DMS153 (cell line): ENCODE measurements around the gene ZNRF3.
"Not testable (repeated sequence)": the region's sequence is repeated elsewhere in the genome, so short reads cannot be mapped to it uniquely, and the experiment has no call there.

Experiments
- DNase-seq: peaks from one replicate; lab custom pipeline; 2025; lab: John Stamatoyannopoulos, UW

ZNRF3 gene

DNA sequence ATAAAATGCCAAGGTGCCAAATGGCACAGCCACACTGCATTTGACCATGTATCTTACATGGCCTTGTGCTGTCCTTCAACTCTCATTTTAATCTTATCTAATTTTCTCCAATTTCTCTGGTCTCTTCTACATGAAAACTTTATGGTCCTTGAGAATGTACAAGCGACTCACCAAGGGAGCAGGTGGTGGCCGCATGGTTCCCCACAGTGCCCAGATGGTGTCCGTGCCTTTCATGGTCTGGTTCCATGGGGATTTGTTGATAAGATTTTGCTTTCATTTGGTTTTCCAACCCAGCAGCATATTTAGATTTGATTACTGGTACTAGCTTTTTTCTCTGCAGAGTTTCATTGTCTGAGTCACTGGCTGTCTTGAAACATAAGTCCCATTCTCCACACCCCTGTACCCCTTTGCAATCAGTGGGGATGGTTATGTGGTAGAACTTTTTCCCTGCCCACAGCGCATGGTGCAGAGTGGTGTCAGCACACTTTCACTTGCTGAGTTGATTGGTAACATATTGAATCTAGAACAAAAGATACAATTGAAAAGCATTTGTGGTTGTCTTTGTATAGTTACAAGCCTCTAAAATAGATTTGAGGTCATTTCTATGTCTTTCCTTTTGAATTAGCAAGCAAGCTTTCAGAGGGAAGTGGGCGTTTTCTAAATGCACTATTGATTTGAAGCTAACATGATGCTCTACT lies 24.1 kb downstream of the ZNRF3 start:
- no peak for DNase-seq

DNA sequence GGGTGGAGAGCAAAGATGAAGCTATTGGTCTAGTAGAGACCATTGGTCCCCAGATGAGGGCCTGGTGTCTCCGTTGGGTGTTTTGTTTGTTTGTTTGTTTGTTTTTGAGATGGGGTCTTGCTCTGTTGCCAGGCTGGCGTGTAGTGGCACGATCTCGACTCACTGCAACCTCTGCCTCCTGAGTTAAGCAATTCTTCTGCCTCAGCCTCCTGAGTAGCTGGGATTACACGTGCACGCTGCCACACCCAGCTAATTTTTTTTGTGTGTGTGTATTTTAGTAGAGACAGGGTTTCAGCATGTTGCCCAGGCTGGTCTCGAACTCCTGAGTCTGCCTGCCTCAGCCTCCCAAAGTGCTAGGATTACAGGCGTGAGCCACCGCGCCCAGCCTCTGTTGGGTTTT lies 25.4 kb downstream of the ZNRF3 start:
- not testable (repeated sequence) for DNase-seq

DNA sequence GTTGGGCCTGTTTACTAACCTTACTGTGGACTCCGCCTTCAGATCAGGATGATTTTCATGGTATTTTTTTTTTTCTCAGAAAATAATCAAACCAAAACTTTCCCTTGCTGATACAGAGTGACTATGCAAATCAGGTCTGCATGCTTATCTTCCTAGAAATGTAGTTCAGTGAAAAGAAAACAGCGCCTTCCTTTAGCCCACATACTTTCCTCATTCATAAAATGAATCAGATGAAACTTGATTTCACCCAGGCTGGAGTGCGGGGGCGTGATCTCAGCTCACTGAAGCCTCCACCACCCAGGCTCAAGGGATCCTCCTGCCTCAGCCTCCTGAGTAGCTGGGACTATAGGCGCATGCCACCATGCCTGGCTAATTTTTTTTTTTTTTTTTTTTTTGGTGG lies 26.0 kb downstream of the ZNRF3 start:
- DNase-seq = no peak

DNA sequence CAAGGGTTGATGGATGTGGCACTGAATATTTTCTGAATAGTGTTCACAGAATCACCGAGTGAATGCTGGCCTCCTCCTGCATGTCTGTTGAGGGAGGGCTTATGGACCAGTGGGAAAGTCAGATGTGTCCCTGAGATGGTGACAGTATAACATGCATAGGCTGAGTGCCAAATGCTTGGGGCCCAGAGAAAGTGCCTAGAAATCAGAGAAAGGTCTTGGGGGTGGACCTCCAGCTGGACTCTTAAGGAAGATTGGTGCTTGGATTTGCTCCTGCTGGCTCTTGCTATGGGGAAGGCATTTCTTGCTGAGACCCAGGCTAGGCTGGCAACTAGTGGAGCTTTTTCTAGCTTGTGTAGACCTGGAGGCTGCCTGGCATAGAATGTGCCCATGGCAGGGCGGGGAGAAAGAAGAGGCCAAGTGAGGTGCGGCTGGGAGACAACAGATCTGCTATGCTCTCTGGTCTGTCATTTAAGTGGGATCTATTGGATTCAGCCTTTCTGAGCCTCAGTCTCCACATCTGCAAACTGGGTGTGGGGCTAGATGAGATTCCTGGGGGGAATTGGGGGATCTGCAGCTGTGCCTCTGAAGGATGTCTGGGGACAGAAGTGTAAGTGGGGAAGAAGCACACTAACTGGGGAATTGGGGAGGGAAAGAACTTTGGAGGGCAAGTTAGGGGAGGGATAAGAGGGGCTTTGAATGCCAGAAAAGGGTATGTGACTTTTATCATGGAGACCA lies 27.4 kb downstream of the ZNRF3 start:
- DNase-seq = no peak

DNA sequence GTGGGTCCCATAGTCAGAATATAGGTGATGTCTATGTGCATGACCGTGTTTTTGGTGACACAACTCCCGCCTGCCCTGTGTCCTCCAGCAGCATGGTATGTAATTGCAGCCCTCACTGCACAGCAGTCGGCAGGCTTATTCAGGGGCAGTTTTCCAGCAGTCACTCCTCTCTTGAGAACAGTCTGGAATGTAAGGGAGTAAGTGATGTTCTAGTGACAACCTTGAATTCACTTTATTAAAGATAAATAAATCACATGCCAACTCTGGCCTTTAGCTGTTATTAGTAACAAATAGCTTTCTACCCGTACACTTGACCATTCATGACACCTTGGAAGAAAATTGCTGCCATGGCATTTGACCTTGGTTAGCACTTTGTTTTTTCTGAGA lies 27.9 kb downstream of the ZNRF3 start:
- no peak for DNase-seq

DNA sequence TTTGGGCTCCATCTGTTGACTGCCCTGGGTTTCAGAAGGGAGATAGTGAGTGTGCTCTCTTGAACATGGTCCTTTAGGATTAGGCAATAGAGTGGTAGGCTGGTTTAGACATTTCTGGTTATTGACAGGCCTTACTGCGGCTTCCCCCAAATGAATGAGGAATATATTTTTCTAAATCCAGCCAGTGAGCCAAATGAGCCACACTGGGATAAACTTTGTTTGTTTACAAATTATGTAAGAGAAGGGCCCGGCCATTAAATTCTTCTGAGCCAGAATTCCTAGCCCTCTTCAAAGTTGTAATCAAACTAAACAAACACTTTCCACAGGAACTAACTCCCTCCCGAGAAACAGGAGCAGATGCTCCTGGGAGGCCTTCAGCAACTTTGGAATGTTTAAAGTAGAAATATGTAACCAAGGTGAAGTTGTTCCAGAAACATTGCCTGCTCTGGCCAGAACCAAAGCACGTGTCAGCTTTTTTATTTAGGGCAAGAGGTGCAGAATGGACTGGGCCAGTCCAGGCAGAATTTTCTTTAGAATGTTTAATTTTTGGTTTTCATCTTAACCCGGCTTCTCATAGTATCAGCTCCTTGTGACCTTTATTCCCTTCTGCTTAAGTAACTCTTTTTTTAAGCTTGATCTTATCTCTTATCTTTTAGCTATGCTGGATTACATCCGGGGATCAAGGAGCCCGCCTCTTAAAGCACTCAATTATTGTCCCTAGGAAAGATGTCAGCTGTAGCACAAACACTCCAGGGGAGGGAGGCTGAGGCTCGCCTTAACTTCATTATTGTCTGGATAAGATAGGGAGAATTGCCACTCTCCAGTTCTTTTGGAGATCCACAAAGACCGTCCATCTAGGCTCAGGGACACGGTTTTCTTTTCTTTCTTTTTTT lies 28.7 kb downstream of the ZNRF3 start:
- DNase-seq = no peak

DNA sequence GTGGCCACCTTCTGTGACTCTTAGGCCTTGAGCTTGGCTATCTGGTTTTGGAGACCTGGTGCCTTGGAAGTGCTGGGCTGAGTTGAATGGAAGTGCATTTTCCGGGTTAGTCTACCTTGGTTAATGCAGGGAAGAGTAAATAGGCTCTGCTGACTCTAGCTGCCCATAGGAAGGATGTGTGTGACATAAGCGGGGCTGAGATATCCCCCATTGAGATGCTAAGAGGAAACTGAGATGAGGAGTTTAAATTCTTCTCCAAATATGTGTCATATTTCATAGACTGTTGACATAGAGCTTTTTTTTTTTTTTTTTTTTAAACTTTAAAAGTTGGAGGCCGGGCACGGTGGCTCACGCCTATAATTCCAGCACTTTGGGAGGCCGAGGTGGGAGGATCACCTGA lies 30.8 kb downstream of the ZNRF3 start:
- DNase-seq = no peak

DNA sequence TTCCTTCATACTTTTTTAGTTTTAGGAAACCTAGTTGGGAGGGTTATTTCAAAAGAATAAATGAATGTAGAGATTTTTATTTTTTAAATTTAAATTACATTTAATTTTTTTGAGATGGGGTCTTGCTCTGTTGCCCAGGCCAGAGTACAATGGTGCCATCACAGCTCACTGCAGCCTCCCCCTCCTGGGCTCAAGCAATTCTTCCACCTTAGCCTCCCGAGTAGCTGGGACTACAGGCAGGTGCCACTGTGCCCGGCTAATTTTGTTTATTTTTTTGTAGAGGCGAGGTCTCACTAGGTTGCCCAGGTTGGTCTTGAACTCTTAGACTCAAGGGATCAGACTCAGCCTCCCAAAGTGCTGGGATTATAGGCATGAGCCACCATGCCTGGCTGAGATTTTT lies 32.6 kb downstream of the ZNRF3 start:
- DNase-seq = no peak

DNA sequence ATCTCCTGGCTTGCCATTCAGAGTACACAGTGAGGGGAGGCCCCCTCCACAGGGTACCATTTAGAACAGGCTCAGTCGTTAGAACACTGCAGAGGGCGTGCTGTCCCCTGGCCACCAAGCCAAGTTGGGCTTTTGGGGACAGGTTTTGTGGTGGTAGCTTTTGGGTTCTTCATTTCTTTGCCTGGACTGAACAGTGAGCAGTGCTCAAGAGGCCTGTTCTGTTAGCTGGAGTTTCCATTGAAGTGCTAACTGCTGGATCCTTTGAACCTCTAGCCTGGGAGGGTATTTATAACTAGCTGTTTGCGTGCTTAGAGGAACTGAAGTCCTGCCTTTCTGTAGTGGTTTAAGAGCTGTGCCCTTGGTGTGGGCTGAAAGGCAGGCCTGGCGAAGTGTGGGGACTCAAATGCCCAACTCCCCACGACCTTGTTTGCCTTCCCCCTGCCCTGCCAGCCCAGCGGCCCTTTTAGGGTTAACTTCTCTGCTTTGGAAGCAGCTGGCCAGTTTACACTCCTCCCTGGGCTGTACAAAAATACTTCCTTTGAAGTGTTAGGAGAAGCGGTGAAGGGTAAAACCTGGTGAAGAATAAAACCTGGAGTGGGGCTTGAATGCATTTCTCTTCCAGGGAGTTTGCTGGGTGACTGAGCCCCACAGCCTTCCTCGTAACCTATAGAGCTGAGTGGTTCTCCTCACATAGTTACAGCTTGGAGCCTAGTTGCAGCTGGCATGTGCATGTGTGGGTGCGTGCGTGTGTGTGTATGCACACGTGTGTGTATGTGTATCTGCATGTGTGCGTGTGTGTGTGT lies 34.6 kb downstream of the ZNRF3 start:
- peak; percentile 41 for DNase-seq

DNA sequence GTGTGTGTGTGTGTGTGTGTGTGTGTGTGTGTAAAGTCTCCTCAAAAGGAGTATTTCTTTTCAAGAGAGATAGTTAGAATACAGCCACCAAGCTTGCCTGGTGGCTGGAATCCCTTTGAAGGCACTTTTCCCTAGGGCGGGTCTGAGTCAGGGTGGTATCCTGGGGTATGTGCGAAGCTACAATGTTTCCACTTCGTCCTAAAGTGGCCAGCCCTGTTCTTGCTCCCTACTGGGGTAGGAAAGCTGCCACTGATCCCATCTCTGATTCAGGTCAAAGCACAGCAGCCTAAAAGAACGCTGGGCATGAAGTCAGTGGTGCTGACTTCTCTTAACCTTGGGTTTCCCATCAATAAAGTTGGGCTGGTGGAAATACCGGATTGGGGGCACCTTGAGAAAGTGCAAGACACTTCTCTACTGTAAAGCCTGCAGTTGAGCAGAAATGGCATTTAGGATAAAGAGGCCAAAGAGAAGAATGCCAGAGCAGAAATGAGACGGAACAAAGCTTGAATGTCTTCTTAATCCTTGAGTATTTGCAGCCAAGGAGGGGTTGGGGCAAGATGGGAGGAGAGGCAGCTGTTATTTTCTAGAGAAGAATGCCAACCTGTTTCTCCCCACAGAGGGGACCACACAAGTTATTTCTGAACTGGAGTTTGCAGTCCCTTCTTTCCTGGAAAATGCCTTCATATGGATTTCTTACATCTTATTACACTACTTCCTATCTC lies 35.3 kb downstream of the ZNRF3 start:
- DNase-seq = no peak

DNA sequence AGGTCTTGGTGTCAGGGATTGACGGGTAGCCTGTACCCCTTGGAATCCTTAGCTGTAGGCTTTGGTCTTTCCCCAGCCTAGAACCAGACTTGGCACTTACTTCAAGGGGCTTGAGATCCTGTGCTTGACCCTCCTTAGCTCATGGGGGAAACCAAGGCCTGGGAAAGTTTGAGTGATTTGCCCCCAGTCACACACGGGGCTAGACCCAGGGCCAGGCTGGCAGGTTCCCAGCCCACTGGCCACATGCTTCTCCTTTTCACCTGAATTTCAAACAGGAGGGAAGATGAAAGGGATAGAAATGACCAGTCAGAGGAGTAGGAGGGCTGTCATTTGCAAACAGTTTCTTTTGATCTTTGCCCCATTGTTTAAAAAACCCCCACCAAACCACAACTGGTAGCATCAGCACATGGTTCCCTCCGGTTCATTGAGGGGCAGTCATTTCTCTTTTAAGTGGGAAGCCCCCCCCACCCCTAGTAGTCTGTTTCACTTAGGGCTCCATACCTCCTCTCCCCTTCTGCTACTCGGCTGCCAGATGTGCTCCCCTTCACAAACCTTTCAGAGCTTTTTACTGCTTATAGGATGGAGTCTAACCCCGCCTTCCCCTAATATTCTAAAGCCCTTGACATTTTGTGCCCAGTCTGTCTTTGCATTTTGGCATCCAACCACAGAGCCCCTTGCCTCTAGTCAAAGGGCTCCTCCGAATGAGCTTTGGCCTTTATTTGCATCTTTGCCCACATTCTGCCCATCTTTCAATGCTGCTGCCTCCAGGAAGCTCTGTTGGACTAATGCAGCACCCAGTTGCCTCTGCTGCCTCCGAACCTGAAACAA lies 37.6 kb downstream of the ZNRF3 start:
- no peak for DNase-seq

DNA sequence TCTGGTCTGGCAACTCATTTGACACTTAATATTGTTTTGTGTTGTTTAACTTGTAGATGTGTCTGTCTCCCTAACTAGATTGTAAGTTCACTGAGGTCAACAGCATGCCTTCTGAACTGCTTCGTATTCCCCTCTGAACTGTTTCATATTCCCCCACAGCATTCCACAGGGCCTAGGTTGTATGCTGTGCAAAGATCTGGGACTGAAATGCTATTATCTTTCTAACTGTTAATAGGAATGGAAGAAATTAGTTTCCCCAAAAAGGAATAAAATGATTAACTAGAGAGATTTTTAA lies 38.2 kb downstream of the ZNRF3 start:
- DNase-seq = no peak

DNA sequence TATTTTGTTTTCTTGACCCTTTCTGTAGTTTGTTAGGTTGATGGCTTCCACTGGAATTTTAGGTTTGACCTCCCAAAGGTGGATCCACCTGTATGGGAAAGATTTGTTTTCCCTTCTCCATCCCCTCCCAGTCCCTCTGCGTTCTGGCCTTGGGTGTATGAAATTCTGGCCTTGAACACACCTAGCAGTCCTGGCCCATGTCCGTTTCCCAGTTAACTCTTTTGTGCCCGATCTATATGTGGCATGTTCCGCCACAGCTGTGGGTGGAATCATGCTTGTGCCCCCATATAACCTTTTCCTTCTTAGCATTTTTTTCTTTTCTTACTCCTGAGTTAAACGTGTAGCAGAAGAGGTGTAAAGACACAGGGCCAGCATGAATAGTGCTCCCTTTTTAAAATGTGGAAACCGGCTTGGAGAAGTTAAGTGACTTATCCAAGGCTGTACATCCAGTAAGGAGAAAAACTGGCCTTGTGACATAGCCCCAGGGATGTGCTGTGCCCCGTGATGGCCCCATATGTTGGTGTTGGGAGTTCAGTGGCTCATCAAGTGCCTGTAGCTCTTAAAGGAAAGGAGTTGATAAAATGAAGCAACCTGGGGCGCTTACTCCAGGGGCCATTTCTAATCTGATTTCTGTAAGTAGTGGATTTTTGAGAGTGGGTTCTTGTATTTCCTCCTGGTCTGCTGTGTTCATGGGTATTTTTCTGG lies 39.3 kb downstream of the ZNRF3 start:
- DNase-seq = no peak

DNA sequence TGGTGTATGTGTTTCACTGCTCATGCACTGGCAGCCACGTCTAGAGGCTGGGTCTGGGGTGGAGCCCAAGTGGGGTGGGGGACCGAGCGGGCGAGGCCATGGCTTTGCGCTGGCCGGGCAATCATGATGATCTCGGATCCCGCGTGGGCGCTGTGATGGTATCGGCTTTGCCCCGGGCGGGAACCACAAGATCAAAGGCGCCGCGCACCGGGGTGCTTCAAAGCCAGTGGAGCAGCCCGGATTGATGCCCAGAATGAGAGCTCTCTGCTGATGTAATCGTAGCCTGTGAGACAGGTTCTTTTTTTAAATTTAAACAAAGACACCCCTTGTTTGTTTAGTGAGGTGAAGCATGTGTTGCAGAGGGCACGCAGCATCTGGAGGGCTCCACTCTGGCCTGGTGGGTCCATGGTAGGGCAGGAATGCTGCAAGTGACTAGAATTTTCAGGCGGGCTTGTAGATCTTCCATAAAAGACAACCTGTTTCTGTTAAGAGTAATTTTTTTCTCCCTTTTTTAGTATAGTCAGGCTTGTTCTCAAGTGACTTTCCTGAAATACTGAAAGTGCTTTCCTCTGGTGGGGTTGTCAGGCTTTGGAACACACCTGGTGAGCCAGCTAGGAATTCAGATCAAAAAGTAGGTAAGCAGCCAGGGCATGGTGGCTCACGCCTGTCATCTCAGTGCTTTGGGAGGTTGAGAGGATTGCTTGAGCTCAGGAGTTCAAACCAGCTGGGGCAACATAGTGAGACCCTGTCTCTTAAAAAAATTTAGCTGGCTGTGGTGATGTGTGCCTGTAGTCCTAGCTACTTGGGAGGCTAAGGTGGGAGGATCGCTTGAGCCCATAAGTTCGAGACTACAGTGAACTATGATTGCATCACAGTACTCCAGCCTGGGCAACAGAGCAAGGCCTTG lies 40.7 kb downstream of the ZNRF3 start:
- peak; percentile 56 for DNase-seq

DNA sequence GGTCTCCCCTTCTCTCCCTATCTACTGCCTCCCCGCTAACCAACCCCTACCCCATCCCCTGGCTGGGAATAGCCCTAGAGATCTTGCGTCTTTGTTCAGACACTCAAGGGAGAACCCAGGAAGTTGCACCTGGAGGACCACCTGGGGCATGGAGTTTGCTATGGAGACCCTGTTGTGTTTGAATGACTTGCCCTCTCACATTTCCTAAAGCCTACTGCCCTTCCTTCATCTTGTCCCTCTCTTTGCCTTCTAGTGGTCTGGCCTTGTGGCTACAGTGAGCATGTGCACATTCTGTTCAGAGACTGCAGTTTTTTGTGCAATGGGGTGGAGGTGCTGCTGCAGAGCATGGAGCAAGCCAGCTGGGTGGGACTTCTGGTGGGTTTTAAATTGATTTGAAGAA lies 42.5 kb downstream of the ZNRF3 start:
- no peak for DNase-seq

DNA sequence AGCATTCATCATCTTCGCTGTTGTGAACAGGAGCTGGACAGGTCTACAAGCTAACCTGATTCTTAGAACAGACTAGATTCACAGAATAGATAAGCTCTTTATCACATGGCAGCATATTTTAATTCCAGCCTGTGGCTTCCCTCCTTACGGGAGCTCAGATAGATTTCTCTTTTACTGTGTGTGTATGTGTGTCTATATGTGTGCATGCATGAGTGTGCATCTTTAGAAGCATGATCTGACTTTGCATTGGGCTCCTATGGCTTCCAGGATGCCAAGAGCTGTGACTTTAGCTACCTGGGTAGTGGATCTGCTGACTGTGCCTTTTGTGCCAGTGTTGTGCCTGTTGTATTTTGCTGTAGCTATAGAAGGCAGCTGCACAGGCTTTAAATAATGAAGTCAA lies 44.3 kb downstream of the ZNRF3 start:
- DNase-seq = no peak

DNA sequence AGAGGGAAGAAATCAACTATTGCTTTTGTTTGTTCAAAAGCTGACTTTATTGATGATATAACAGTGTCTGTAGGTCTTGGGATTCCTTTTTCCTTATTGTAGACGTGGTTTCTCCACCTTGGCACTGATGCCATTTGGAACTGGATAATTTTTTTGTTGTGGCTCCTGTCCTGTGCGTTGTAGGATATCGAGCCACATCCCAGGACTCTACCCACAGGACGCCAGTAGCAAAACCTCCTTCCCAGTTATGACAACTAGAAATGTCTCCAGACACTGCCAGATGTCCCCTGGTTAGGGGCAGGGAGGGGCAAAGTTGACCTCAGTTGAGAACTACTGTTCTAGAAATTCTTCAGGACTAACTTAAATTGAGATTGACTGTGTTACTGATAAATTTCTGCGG lies 45.8 kb downstream of the ZNRF3 start:
- no peak for DNase-seq

DNA sequence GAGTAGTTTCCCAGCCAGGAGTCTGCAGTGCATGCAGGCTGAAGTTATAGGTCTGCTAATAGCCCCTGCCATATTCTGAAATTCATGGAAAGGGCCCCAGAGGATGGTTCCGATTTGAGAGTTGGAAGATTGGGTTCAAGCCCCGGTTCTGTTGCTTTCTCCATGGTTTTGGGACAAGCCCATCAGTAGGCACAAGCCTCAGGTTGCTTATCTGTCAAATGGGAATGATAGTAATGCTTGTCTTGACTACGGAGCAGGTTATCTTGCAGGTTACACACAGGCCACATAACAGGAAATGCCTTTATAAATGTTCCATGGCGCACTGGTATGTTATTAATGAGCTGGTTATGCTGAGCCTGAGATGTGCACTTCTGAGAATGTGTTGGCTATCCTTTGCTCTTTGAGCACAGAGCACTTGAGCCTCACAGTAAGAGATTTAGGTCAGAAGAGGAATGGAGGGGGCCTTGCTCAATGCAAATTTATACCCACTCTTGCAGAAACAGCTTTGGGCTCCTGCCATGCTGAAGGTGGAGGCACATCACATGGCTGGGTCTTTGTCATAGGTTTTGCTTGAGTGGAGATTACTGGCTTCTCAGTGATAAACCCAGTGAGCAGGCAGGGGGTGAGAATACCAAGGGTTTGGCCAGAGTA lies 47.1 kb downstream of the ZNRF3 start:
- DNase-seq = peak; percentile 21
